Activated naive CD4-positive, alpha-beta T cell treated with anti-CD3 and anti-CD28 coated beads, Interleukin-2, amount 50 U/mL, for 16 hours (primary cell): ENCODE data around the gene OR4D5.

Source experiments
- DNase-seq: peaks from one replicate; pipeline ENCODE4 v3.0.0-alpha.2; 2020

OR4D5 gene

GRCh38 chr11:123939317-123939716, at the start of gene OR4D5:
OR4D5 (plus strand) TSS chr11:123939617; CDS start chr11:123939617, 0 bp downstream.
- no peak for DNase-seq

- DNase-seq: no peak
These were observed 47.4 kb upstream of the OR4D5 start for GRCh38 chr11:123892031-123892430.

GRCh38 chr11:123899792-123900191, 39.6 kb upstream of the OR4D5 start:
- DNase-seq: no peak

- DNase-seq: no peak
These were observed 37.5 kb upstream of the OR4D5 start, which contains the start of gene OR8D4 for GRCh38 chr11:123901867-123902266. OR8D4 (plus strand) TSS chr11:123902167; CDS start chr11:123906432, 4,265 bp downstream.

- no peak for DNase-seq
These were observed 35.5 kb upstream of the OR4D5 start for GRCh38 chr11:123903932-123904331.

GRCh38 chr11:123904932-123905331, 34.5 kb upstream of the OR4D5 start:
- DNase-seq: no peak

- DNase-seq: no peak
These were observed 33.6 kb upstream of the OR4D5 start for GRCh38 chr11:123905826-123906225.

- DNase-seq: no peak
These were observed 18.5 kb upstream of the OR4D5 start for GRCh38 chr11:123920943-123921342.

GRCh38 chr11:123924027-123924426, 15.4 kb upstream of the OR4D5 start:
- no peak for DNase-seq

GRCh38 chr11:123942413-123942812, 3.0 kb downstream of the OR4D5 start:
- no peak for DNase-seq

- no peak for DNase-seq
These were observed 4.3 kb downstream of the OR4D5 start, which contains the start of gene OR6T1 for GRCh38 chr11:123943738-123944137. OR6T1 (minus strand) TSS chr11:123943838; CDS start chr11:123943838, 0 bp downstream.

GRCh38 chr11:123945132-123945531, 5.7 kb downstream of the OR4D5 start:
- DNase-seq: no peak

- DNase-seq: no peak
These were observed 17.3 kb downstream of the OR4D5 start for GRCh38 chr11:123956752-123957151.

- no peak for DNase-seq
These were observed 34.4 kb downstream of the OR4D5 start for GRCh38 chr11:123973816-123974215.

- no peak for DNase-seq
These were observed 37.5 kb downstream of the OR4D5 start for GRCh38 chr11:123976770-123977560.

GRCh38 chr11:123977731-123978347, 38.4 kb downstream of the OR4D5 start, which contains the start of gene OR10S1:
OR10S1 (minus strand) TSS chr11:123977781; CDS start chr11:123977664, 117 bp downstream.
- DNase-seq: no peak

GRCh38 chr11:123979311-123979710, 39.9 kb downstream of the OR4D5 start:
- no peak for DNase-seq
